Left lung (tissue), 10 donors: ENCODE measurements around the gene ESRRG. TPM values are rescaled to one million over a fixed set of nuclear protein-coding genes. Genes with fewer than 3 reads are reported as not detected.

Source experiments
- ATAC-seq: fragments of 200-7000 bp; cut with Tn5 transposase; one replicate; pipeline ENCODE4 v1.9.1; 2020; ENCODE audit warnings: moderate library complexity
- DNase-seq, 4 donors: peaks; one replicate each; pipeline ENCODE4 v3.0.0-alpha.2; 2013 to 2020
- H3K27ac ChIP-seq, 2 donors: fragments of 200-600 bp; sonication (generic) in 1 of 2; one replicate each; pipeline versions ENCODE4 v1.5.0 to v1.8.0; 2020 to 2021
- H3K27me3 ChIP-seq, 2 donors: fragments of 200-600 bp; sonication (generic) in 1 of 2; one replicate each; pipeline versions ENCODE4 v1.5.0 to v1.8.0; 2020 to 2021
- H3K36me3 ChIP-seq, 2 donors: fragments of 200-600 bp; sonication (generic) in 1 of 2; one replicate each; pipeline versions ENCODE4 v1.5.0 to v1.8.0; 2020 to 2021
- H3K4me1 ChIP-seq, 2 donors: fragments of 200-600 bp; one replicate each; pipeline ENCODE4 v1.8.0; 2021
- H3K4me3 ChIP-seq, 2 donors: fragments of 200-600 bp; sonication (generic) in 1 of 2; one replicate each; pipeline versions ENCODE4 v1.5.0 to v1.8.0; 2020 to 2021; ENCODE audit warnings: mild to moderate bottlenecking in 1 of 2
- H3K9me3 ChIP-seq, 2 donors: fragments of 200-600 bp; sonication (generic) in 1 of 2; one replicate each; pipeline versions ENCODE4 v1.5.0 to v1.8.0; 2020 to 2021
- intact Hi-C, 2 donors: fragments of 100-400 bp; cut with DNase I; formaldehyde crosslinking; loops; one replicate each; pipeline versions ENCODE4 v1.11.2 to v1.14.2; 2022
- polyA plus RNA-seq, 6 donors: library from polyadenylated mRNA; unstranded; fragments of 120-200 nt; gene quantifications; one replicate each; pipeline ENCODE4 v1.2.1, GENCODE V29; 2013; ENCODE audit not compliant: insufficient read length in 6 of 6
- total RNA-seq, 2 donors: library from RNA; stranded (reverse); fragmentation: NEBNext Ultra II Directional; extraction: Animal tissue kit (Norgen Biotek cat#: 25700); gene quantifications; one replicate each; pipeline ENCODE4 v1.2.1, GENCODE V29; 2021
- TF ChIP-seq, protein P1 (sequence below), 2 donors: fragments of 200-600 bp; sonication (generic) in 1 of 2; IDR thresholded peaks; one replicate each; pipeline versions ENCODE4 v1.5.0 to v1.8.0; 2021; ENCODE audit warnings: antibody characterized with exemption in 2 of 2
- donor health status: DM: no; HTN: yes; CAD: no.
- donor health status: DM: no; HTN: no; CAD: no.

The ESRRG gene
- total and polyA plus RNA-seq, 8 donors = 0.29 to 2.3 (median 1.5) TPM

DNA sequence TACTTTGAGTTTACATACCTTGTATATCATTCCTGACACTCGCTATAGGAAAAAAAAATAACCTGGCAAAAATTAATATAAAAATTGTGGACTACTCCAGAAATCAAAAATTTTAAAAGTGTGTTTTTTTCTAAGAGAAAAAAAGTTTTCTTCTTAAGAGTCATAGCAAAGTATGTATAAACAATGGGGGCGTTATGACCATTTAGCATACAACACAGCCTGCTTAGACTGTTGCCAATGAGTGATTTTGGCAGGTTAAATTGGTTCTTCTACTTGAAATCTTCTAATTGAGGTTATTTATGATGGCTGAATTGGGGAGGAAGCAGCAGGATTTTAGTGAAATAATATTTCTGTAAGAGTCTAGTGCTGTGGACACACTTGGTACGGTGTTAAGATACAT is 169.5 kb downstream of the ESRRG start:
- ATAC-seq = no peak
- Histone ChIP-seq H3K9me3 (no peaks in the 10 kb centered on the region), H3K27ac (no peak overlapping the region), H3K4me1 (no peaks in the 10 kb centered on the region), H3K4me3 (no peak overlapping the region), H3K36me3 (no peaks in the 10 kb centered on the region), H3K27me3 (no peaks in the 10 kb centered on the region)
- TF ChIP-seq, protein P1, sequence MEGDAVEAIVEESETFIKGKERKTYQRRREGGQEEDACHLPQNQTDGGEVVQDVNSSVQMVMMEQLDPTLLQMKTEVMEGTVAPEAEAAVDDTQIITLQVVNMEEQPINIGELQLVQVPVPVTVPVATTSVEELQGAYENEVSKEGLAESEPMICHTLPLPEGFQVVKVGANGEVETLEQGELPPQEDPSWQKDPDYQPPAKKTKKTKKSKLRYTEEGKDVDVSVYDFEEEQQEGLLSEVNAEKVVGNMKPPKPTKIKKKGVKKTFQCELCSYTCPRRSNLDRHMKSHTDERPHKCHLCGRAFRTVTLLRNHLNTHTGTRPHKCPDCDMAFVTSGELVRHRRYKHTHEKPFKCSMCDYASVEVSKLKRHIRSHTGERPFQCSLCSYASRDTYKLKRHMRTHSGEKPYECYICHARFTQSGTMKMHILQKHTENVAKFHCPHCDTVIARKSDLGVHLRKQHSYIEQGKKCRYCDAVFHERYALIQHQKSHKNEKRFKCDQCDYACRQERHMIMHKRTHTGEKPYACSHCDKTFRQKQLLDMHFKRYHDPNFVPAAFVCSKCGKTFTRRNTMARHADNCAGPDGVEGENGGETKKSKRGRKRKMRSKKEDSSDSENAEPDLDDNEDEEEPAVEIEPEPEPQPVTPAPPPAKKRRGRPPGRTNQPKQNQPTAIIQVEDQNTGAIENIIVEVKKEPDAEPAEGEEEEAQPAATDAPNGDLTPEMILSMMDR (IDR thresholded peaks at IDR 0.05) = no peak
- no peak for DNase-seq
- intact Hi-C loops = no loop called here

DNA sequence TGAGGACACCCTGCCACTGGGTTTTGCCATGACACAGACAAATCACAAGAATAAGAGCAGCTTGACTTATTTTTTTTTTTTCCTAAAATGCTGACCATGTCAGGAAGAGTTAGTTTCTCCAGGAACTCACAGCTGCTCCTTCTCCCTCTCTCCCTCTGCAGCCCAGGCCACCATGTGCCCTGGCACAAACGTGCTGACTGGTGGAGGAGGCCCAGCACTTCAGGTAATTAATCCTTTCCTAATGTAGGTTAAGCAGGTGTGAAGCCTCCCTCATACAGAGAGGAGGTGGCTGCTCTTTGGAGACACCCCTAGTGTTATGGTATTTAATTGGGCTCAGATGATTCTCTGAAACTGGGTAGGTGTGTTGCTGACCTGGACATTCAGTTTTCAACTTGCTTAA is 170.2 kb downstream of the ESRRG start:
- Histone ChIP-seq H3K4me1 (no peaks in the 10 kb centered on the region), H3K4me3 (no peak overlapping the region), H3K27me3 (no peaks in the 10 kb centered on the region), H3K36me3 (no peaks in the 10 kb centered on the region), H3K9me3 (no peaks in the 10 kb centered on the region), H3K27ac (no peak overlapping the region)
- TF ChIP-seq, protein P1 (IDR thresholded peaks at IDR 0.05) = no peak
- intact Hi-C loops = no loop called here
- no peak for ATAC-seq
- DNase-seq = no peak

DNA sequence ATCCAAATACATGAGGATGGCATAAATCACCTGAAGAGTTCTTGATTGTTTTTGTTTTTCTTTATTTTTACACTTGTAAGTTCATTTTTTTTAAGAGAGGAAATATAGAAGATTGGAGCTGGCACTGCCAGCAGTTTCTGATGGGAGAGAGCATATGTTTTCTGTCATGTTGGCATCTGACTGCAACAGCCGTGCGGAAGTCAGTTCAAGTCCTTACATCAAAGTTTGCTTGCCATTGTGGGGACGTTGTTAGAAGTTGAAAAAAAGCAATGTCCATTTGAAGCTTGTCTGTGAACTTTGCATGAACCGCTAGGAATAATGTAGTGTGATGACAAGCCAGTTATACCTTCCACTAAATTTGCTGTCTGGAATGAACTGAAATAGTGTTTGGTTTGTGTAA is 173.4 kb downstream of the ESRRG start:
- DNase-seq = no peak
- Histone ChIP-seq H3K27me3 (no peaks in the 10 kb centered on the region), H3K4me3 (no peak overlapping the region), H3K36me3 (no peaks in the 10 kb centered on the region), H3K9me3 (no peaks in the 10 kb centered on the region), H3K27ac (no peak overlapping the region), H3K4me1 (no peaks in the 10 kb centered on the region)
- intact Hi-C loops = no loop called here
- TF ChIP-seq, protein P1 (IDR thresholded peaks at IDR 0.05) = no peak
- ATAC-seq = no peak

DNA sequence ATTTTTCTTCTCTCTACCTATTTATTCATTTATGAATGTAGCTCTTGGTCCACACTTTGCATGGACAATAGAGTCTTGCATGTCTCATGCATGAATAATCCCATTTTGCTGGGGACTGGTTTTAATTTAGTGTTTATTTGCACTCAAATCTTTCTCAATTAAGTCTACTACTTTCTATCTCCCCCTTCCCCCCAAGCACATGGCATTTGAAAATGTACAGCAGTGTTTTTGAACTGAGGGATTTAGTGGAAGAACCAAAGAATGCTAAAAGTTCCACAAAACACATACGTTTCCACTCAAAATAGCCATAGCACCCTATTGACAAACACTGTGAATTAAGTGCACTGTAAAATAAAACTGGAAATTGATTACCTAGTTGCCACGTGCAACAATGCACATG is 180.5 kb downstream of the ESRRG start:
- TF ChIP-seq, protein P1 (IDR thresholded peaks at IDR 0.05) = no peak
- ATAC-seq (no peak), DNase-seq (no peak)
- Histone ChIP-seq H3K27ac (no peak overlapping the region), H3K27me3 (no peaks in the 10 kb centered on the region), H3K36me3 (no peaks in the 10 kb centered on the region), H3K4me3 (no peak overlapping the region), H3K4me1 (no peaks in the 10 kb centered on the region), H3K9me3 (no peaks in the 10 kb centered on the region)
- intact Hi-C loops = no loop called here

DNA sequence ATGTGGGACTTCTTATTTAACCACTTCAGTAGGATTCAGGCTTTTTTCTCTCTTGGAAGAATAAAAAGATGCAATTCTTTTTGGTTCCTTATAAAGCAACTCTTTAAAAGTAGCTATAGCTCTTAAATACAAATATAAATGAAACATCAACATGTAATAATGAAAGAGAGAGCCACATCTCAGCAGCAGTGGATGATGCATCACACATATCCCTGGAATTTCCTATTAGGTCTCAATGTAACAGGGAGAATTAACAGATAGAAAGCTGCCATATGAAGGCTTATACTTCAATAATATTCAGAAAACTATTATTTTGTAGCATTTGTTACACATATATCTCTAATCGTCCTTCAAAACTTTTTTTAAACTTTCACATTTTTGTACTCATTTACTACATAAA is 181.0 kb downstream of the ESRRG start:
- TF ChIP-seq, protein P1 (IDR thresholded peaks at IDR 0.05) = no peak
- no peaks in the 10 kb centered on the region for H3K36me3 ChIP-seq
- no peaks in the 10 kb centered on the region for H3K27me3 ChIP-seq
- H3K9me3 ChIP-seq = no peaks in the 10 kb centered on the region
- no peak overlapping the region for H3K4me3 ChIP-seq
- no peak overlapping the region for H3K27ac ChIP-seq
- H3K4me1 ChIP-seq = no peaks in the 10 kb centered on the region
- ATAC-seq = no peak
- no peak for DNase-seq
- intact Hi-C loops = no loop called here
